Forelimb muscle (tissue), 1 donor: ENCODE measurements around the gene KLF13. TPM values are rescaled to one million over a fixed set of nuclear protein-coding genes. Genes with fewer than 3 reads are reported as not detected.

ENCODE experiments used
- DNase-seq: peaks from one replicate; pipeline ENCODE4 v3.0.0-alpha.2; 2013; ENCODE audit warnings: low read depth
- polyA plus RNA-seq: library from polyadenylated mRNA; unstranded; fragments of 120-200 nt; gene quantifications from one replicate; pipeline ENCODE4 v1.2.1, GENCODE V29; 2013; ENCODE audit not compliant: insufficient read length

The KLF13 gene
- polyA plus RNA-seq, 1 donor: 37.0 TPM

DNA sequence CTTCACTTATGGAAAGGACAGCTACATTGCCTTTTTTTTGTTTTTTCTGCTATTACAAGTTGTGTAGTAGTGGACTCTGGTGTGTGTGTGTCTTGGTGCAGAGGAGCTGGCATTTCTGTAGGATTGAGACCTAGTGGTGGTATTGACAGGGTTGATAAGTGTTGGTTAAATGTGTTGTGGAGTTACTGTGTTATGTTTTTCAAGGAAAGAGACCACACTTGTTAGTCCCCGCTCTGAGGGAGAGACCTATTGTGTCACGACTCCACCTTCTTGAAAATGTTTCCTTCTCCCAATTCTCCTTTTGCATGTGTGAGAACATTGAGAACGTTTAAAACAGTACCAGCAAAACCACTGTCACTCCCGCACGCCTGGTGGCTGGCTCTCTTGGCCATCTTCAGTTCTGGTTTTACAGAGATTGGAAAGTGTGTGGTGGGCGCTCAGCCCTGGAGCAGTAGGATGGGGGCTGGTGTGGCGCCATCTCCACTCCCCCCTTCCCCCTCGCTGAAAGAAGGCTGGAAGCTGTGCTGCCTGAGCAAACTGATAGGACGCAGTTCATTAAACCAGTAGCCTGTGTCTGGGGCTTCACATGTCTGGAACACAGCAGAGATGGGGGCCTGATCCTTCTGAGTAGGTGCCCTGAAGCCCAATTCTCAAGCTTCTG, 5.5 kb downstream of the KLF13 start:
- no peak for DNase-seq

DNA sequence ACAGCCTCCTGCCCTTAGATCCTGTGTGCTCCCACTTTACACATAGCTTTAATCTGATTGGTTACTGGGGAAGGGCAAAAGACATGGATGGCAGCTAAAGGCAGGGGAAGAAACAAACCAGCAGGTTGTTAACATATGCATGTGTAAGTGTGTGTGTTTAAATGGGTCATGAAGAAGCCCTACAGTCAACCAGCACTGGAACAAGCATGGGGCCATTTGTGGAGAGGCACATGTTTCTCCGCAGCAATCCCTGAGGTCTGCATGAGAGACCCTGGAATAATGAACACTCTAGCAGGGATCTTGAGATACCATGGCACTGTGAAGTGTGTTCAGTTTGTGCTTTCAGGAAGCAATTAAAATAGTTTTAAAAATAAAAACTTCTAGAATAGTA, 6.0 kb downstream of the KLF13 start:
- DNase-seq: no peak

- DNase-seq: no peak
Measured at GRCh38 chr15:31333119-31333518, 6.5 kb downstream of the KLF13 start.

GRCh38 chr15:31333820-31334219, 7.2 kb downstream of the KLF13 start:
- DNase-seq: no peak

DNA sequence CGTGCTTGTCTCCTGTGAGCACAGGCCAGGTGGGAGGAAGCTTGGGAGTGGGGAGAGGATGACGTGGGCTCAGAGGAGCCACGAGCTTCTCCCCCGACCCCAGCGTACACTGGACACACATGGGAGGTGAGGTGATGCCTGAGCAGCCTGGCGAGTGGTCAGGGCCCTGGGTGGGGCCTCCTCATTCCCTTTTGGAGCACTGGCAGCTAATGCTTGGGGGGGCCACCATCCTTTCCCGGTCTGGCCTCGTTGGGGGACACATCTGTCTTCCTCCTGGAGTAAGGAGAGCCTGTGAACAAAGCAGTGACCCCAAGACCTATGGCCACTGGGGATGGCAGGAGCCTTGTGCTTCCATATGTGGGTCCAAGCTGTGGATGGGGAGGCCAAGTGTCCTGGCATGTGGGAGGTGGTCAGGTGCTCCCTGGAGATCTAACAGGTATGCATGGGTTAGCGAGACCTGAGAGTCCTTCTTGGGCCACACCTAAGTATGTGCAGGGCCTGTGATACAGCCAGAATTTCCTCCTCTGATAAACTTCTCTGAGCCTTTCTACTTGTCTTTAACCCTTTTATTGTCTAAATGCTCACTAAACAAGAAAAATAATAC, 9.5 kb downstream of the KLF13 start:
- no peak for DNase-seq

GRCh38 chr15:31336593-31337295, 10.1 kb downstream of the KLF13 start:
- no peak for DNase-seq

- no peak for DNase-seq
Measured at GRCh38 chr15:31337352-31338031, 10.9 kb downstream of the KLF13 start.

GRCh38 chr15:31338318-31338878, 11.8 kb downstream of the KLF13 start:
- DNase-seq: no peak

GRCh38 chr15:31338879-31339557, 12.4 kb downstream of the KLF13 start:
- DNase-seq: no peak

GRCh38 chr15:31339558-31339895, 12.9 kb downstream of the KLF13 start:
- no peak for DNase-seq

DNA sequence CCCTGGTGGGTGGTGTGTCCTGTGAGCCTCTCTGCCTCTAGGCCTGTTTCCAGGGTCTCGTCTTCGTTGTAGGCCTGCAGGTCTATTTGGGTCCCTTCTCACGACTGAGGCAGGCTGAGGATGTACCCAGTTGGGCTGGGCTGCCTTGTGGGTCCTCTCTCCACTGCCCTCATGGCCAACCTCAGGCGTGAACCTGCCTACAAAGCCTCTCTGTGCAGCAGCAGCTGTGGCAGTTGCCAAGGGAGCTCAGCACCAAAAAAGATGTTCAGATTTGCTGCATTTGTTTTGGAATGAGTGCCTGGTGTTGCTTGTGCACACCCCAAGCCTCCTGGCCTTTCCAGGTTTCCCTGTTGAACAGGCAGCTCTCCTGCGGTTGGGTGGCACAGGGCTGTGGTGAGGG, 13.4 kb downstream of the KLF13 start:
- no peak for DNase-seq

- DNase-seq: no peak
Measured at GRCh38 chr15:31340592-31340991, 14.0 kb downstream of the KLF13 start.

GRCh38 chr15:31341071-31341470, 14.4 kb downstream of the KLF13 start:
- DNase-seq: no peak

DNA sequence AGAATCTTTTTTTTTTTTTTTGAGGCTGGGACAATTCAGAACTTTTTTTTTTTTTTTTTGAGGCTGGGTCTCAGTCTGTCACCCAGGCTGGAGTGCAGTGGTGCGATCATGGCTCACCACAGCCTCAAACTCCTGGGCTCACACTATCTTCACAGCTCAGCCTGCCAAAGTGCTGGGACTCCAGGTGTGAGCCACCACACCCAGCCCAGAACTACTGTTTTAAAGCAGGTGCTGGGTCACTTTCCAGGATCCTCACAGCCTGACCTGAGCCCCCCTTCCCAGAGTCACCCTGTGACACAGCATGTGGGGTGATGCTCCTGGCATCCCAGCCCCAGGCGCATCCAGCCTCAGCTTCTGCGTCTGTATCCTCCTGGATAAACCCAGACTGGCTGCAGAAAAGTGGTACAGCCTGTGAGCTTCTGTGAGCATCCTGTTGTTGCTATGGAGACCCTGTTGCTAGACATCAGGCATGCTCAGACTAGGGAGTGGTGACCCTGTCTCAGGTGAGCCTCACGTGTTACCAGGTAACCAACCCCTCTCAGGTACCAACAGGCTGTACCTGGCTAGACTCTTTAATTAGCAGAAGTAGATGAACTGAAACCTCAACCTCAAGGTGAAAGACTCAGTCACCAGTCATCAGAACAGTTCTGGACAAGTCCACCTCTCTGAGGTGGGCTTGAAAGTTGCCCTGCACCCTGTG, 15.0 kb downstream of the KLF13 start:
- no peak for DNase-seq

DNA sequence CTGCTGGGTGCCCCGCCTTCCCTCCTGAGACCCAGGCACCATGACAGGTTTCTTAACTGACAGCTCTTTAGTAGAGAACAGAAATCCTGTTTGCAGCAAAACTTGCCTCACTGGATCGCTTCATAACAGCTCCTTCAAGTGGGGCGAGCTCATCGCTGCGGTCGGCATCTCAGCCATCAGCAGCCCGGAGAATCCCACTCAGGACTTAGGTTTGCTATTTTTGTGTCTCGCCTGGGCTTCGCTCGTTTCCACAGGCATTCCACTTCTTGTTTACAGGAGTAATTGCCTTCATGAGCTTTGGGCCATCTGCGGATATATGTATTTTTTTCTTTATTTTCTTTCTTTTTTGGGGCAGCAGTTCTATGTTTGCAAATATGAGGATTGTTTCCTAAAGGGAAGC, 15.7 kb downstream of the KLF13 start:
- no peak for DNase-seq

GRCh38 chr15:31342781-31343626, 16.4 kb downstream of the KLF13 start:
- DNase-seq: no peak

GRCh38 chr15:31343831-31344230, 17.2 kb downstream of the KLF13 start:
- no peak for DNase-seq

DNA sequence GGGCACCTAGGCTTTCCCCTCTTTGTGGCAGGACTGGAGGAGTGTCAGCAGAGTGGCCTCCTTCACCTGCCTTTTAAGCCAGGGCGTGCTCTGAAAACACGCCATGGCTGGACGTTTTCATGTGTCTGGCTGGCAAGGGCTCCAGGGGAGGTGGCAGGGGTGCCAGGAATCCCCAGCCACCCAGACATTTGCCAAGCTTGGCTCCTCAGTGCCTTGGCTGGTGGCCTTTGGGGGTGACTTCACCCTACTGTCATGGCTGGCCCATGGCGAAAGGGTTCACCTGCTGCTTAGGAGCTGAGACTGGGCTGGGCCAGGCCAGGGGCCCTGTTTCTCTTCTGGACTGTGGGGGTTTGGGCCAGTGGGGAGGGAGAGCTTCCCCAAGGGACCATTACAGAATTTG, 17.6 kb downstream of the KLF13 start:
- DNase-seq: no peak

DNA sequence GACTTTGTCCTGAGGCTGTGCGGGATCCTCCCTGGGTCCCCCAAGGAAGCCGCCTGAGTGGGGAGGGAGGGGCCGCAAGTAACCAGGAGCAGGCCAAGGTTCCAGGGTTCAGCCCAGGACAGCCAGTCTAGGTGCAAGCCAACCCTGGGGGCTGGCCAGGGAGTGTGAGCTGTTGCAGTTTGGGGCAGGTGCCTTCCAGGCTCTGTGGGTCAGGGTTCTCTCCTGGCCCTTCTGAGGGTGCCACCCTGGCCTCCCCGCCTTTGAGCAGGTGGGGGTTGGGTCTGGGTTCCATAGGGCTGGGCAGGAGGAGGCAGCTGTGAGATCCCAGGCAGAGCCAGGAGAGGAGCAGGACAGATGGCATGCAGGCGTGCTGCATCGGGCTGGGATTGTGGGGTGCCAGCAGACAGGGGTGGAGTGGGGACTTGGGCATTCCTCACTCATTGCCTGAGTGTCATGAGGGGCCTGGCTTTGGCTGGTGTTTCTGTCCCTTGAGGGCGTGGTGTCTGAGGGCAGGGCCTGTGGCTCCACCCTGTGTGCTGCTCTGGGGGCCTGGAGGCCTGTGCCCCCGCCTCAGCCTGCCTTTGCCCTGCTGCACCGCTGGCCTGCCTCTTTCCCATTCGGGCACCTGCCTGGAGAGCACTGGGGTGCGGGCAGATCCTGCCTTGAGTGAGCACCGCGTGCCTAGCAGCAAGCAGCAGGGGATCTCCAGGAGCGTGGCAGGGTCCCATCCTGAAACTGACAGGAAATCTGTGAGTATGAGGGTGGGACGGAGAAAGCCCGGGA, 18.4 kb downstream of the KLF13 start:
- no peak for DNase-seq
